WTC11 (cell line): ENCODE measurements around the gene SLC5A5. TPM values are rescaled to one million over a fixed set of nuclear protein-coding genes. Genes with fewer than 3 reads are reported as not detected.
A peak's percentile ranks its signal among the peaks of the same experiment; 100 is the strongest.

Source experiments
- ATAC-seq: fragments of 200-7000 bp; cut with Tn5 transposase; 2 replicates; pipeline ENCODE4 v1.10.0; 2021; ENCODE audit warnings: mild to moderate bottlenecking, moderate library complexity
- CTCF ChIA-PET: fragments of 300-600 bp; sonication (Branson Sonifier 250); formaldehyde crosslinking; loops from one replicate; lab custom pipeline; 2021; ENCODE audit warnings: antibody characterized with exemption; lab: Charles Lee
- POLR2A ChIA-PET: fragments of 350-600 bp; sonication (Branson Sonifier 250); formaldehyde crosslinking; loops from one replicate; lab custom pipeline; 2021; ENCODE audit warnings: antibody characterized with exemption; lab: Charles Lee
- DNase-seq: peaks from one replicate; pipeline ENCODE4 v3.0.0; 2021; ENCODE audit warnings: low spot score
- H3K27ac Mint-ChIP-seq: 2 replicates; pipeline ENCODE4 v1.8.0; 2021; ENCODE audit warnings: mixed read lengths
- H3K27me3 Mint-ChIP-seq: 2 replicates; pipeline ENCODE4 v1.8.0; 2021; ENCODE audit warnings: low read depth, mild to moderate bottlenecking, moderate library complexity, mixed read lengths
- H3K36me3 Mint-ChIP-seq: 2 replicates; pipeline ENCODE4 v1.8.0; 2021; ENCODE audit warnings: mixed read lengths
- H3K4me1 Mint-ChIP-seq: 2 replicates; pipeline ENCODE4 v1.8.0; 2022; ENCODE audit warnings: mixed read lengths
- H3K4me3 Mint-ChIP-seq: 2 replicates; pipeline ENCODE4 v1.8.0; 2021; ENCODE audit warnings: mild to moderate bottlenecking, moderate library complexity, mixed read lengths
- H3K9me3 Mint-ChIP-seq: 2 replicates; pipeline ENCODE4 v1.8.0; 2021; ENCODE audit warnings: mixed read lengths
- E2F1 ChIP-seq: sonication (generic); formaldehyde crosslinking; IDR thresholded peaks from 2 replicates; pipeline ENCODE4 v1.8.0; 2022; ENCODE audit warnings: mild to moderate bottlenecking, missing genetic modification reagents
- NR3C1 ChIP-seq: sonication (generic); formaldehyde crosslinking; conservative IDR thresholded peaks from 2 replicates; pipeline ENCODE4 v1.8.1; 2023; ENCODE audit warnings: low read depth, mild to moderate bottlenecking, missing genetic modification reagents
- PRRX2 ChIP-seq: fragments of 250-450 bp; sonication (Bioruptor Pico); IDR thresholded peaks from 2 replicates; pipeline ENCODE4 v1.8.0; 2021; ENCODE audit warnings: mild to moderate bottlenecking
- SP1 ChIP-seq: sonication (generic); formaldehyde crosslinking; conservative IDR thresholded peaks from 2 replicates; pipeline ENCODE4 v1.8.1; 2022; ENCODE audit warnings: missing genetic modification reagents
- USF1 ChIP-seq: sonication (generic); formaldehyde crosslinking; IDR thresholded peaks from 2 replicates; pipeline ENCODE4 v1.8.0; 2022; ENCODE audit warnings: mild to moderate bottlenecking, missing genetic modification reagents
- ZNF416 ChIP-seq: fragments of 250-450 bp; sonication (Bioruptor Pico); IDR thresholded peaks from 2 replicates; pipeline ENCODE4 v1.9.0; 2021; ENCODE audit warnings: mild to moderate bottlenecking, inconsistent platforms
- total RNA-seq: library from RNA; stranded (reverse); gene quantifications from 3 replicates; pipeline ENCODE4 v1.2.3, GENCODE V29; 2021
- TF ChIP-seq, protein P1 (sequence below): fragments of 250-450 bp; sonication (Bioruptor Pico); IDR thresholded peaks from 2 replicates; pipeline ENCODE4 v1.8.0; 2021; ENCODE audit warnings: mild to moderate bottlenecking

The SLC5A5 gene
- total RNA-seq, 1 experiment from 2014 or later, result 2.5 TPM

DNA sequence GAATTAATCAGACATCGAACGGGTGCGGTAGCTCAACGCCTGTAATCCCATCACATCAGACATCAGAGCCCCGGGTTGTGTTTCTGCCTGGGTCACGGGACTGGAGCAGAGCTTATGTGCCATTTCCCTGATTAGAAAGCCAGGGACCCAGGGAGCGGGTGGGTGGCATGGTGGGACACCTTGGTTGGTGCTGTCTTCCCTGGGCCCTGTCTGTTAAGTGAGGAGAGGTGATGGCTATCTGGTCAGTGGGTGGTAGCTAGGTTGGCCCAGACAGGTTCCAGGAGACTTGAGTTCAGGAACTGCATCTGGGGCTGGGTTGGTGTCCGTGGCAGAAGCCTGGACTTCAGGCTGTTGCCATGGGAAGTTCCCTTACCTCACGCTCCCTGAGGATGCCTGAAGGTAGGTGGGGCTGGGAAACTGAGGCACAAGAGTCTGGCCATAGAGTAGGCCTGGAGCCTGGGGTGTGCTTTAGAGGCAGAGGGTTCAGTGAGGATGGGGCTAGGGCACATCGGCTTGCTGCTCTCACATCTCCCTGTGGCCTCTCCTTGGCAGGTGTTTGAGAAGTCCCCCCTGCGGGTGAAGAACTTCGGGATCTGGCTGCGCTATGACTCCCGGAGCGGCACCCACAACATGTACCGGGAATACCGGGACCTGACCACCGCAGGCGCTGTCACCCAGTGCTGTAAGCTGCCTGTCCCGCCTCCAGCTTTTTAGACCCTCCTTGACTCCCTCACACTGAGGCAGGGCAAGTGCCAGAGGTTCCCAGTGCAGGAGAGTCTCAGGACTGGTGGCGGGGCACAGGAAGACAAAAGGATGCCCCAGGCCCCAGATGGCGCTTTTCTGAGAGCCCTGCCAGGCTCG is 10.0 kb upstream of the SLC5A5 start:
- TF ChIP-seq PRRX2 (CRISPR knock-in tag) (0 out of 2 replicates have a peak, but pooled peaks have one; percentile 20), NR3C1 (CRISPR knock-in tag) (no peak), ZNF416 (CRISPR knock-in tag) (0 out of 2 replicates have a peak, but pooled peaks have one; percentile 8)
- H3K4me1 Mint-ChIP-seq, result peaks cover 29% of the 10 kb centered on the region
- peaks cover 48% of the 10 kb centered on the region for H3K36me3 Mint-ChIP-seq
- H3K4me3 Mint-ChIP-seq, result peak overlapping the region; percentile 99
- ChIA-PET CTCF (interaction anchor here (1.5 kb wide), 1 partner anchor 71 kb away, joined by 6 read pairs; the partner anchor contains the start of gene CCDC124), POLR2A (interaction anchor here (1.2 kb wide), 1 partner anchor 71 kb away, joined by 4 read pairs; the partner anchor contains the start of gene CCDC124)
- DNase-seq (no peak), ATAC-seq (no peak)
- no peaks in the 10 kb centered on the region for H3K9me3 Mint-ChIP-seq
- peak overlapping the region; percentile 97 for H3K27ac Mint-ChIP-seq
- H3K27me3 Mint-ChIP-seq, result no peaks in the 10 kb centered on the region; the same call in 1 of the 2 replicates

GRCh38 chr19:17862711-17863519 is 8.8 kb upstream of the SLC5A5 start:
- CTCF ChIA-PET, result interaction anchor here (0.6 to 4.5 kb wide), 2 partner anchors 18 to 69 kb away, joined by 4 to 37 read pairs; partner anchors contain the start of gene CCDC124
- Mint-ChIP-seq H3K9me3 (no peaks in the 10 kb centered on the region), H3K27me3 (no peaks in the 10 kb centered on the region; the same call in 1 of the 2 replicates), H3K36me3 (peaks cover 48% of the 10 kb centered on the region), H3K4me1 (peaks cover 29% of the 10 kb centered on the region), H3K4me3 (peak overlapping the region; percentile 30), H3K27ac (peak overlapping the region; percentile 90)
- DNase-seq, result no peak
- POLR2A ChIA-PET, result interaction anchor here (0.7 kb wide), 1 partner anchor 28 kb away, joined by 3 read pairs; no protein-coding TSS in a partner anchor
- no peak for ATAC-seq
- TF ChIP-seq USF1 (CRISPR knock-in tag), result no peak
- TF ChIP-seq SP1 (CRISPR knock-in tag), result no peak
- 0 out of 2 replicates have a peak, but pooled peaks have one; percentile 22 for TF ChIP-seq ZNF416 (CRISPR knock-in tag)
- TF ChIP-seq E2F1, result no peak
- TF ChIP-seq, all 79 proteins: peak for 1

- POLR2A ChIA-PET, result interaction anchor here (0.7 kb wide), 1 partner anchor 27 kb away, joined by 3 read pairs; no protein-coding TSS in a partner anchor
- H3K36me3 Mint-ChIP-seq, result peaks cover 48% of the 10 kb centered on the region
Measured at GRCh38 chr19:17863520-17864182, 8.1 kb upstream of the SLC5A5 start.

More at GRCh38 chr19:17863520-17864182, 8.1 kb upstream of the SLC5A5 start:
- Mint-ChIP-seq H3K27ac (peak overlapping the region; percentile 86), H3K4me3 (peak overlapping the region; percentile 24), H3K27me3 (no peaks in the 10 kb centered on the region; the same call in 1 of the 2 replicates), H3K9me3 (no peaks in the 10 kb centered on the region), H3K4me1 (peaks cover 33% of the 10 kb centered on the region)
- DNase-seq, result no peak
- TF ChIP-seq SP1 (CRISPR knock-in tag), result no peak
- TF ChIP-seq, protein P1, sequence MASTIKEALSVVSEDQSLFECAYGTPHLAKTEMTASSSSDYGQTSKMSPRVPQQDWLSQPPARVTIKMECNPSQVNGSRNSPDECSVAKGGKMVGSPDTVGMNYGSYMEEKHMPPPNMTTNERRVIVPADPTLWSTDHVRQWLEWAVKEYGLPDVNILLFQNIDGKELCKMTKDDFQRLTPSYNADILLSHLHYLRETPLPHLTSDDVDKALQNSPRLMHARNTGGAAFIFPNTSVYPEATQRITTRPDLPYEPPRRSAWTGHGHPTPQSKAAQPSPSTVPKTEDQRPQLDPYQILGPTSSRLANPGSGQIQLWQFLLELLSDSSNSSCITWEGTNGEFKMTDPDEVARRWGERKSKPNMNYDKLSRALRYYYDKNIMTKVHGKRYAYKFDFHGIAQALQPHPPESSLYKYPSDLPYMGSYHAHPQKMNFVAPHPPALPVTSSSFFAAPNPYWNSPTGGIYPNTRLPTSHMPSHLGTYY (CRISPR knock-in tag), result 0 out of 2 replicates have a peak, but pooled peaks have one; percentile 40
- no peak for ATAC-seq
- CTCF ChIA-PET, result interaction anchor here (0.6 to 4.5 kb wide), 2 partner anchors 19 to 69 kb away, joined by 4 to 37 read pairs; partner anchors contain the start of gene CCDC124
